Activated T-cell treated with anti-CD3 and anti-CD28 coated beads, Interleukin-2, amount 50 U/mL, for 1 hour (primary cell): ENCODE data around the gene RTN1.

Experiments used
- DNase-seq: peaks from one replicate; pipeline ENCODE4 v3.0.0-alpha.2; 2020

RTN1 gene

DNA sequence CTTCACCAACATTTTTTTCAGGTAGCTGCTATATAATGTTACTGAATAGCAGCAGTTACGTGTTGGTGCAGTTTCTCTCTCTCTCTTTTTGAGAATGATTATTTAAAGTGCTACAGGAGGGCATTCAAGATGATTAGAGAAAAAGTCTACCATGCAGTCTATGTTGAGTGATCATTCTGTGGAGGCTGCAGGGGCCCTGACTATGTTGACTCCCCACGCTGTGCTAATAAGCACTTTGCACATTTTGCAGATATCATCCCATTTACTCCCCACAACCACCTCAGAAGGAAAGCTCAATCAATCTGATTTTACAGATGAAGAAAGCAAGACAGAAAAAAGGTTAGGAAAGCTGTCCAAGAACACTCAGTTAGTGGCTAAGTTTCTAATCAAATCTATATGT lies 87.8 kb downstream of the RTN1 start:
- DNase-seq: no peak

DNA sequence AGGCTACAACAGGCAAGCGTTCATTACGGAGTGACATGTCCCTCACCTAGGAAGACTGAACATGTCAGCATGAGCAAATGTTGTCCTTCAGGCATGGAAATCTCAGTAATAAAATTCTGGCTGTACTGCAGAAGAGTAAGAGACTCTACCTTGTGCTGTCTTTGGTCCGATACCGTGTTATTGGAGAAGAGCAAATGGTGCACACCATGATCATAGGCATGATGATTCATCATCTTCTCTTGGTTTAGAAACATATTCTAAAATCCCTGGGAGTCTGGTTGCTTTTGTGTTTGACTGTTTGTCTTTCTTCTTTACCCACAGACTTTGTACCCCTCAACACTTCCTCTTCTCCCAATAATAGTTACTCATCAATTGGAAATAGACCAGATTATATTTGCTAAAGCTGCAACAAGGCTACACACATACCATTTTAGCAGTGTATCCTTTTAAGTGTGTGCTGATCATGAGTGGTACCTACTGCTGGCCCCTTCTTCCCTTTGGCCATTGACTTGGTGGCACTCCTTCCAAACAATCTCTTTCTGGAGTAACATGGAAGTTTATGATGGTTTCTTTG lies 93.5 kb downstream of the RTN1 start:
- DNase-seq: no peak

DNA sequence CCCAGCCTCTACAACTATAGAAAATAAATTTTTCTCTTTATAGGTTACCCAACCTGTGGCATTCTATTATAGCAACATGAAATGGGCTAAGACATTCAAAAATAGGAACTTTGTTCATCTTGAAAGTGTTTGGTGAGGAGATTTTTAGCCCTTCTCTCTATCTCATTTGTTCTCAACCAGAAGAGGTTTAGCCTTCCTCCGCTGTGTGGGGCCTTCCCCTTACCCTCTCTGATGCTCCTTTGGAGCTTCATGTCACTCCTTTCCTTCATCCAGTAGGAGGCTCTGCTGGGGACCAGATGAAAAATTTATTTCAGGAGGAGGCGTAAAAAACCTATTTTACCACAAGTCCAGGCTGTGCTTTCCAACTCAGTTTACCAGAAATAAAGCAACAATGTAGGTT lies 94.1 kb downstream of the RTN1 start:
- no peak for DNase-seq

DNA sequence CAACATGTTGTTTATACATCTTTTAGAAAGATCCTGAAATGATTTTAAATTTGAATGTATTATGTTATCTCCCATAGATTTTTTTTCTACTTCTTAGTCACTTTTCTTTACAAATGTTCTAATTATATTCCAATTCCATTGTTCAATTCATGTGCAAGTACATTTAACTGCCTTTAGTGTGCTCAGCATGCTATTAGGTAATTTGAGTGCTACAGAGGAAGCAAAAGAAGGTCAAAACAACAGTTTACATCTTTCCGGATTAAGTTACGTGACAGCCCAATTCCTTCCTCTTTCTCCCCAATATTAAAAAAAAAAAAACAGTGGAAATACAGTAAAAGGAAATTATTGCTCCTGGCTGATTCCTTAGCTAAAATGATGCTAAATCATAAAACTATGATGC lies 98.3 kb downstream of the RTN1 start:
- no peak for DNase-seq

DNA sequence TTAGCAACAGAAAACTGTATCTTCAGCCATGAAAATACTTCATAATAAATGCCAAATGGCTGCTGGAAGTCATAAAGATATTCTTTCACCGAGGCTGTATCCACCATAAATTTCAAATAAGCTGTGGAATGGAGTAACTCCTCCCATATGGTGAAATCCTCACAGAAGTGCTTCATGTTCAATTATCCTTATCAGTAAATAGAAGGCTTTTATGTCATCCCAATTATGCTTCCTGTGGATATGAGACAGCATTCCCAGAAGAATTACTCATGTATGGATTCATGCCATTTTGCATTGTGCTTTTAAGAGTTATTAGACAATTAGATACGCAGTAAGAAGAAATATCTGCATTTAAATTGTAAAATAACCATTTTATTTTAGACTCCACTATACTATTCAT lies 99.0 kb downstream of the RTN1 start:
- DNase-seq: no peak

DNA sequence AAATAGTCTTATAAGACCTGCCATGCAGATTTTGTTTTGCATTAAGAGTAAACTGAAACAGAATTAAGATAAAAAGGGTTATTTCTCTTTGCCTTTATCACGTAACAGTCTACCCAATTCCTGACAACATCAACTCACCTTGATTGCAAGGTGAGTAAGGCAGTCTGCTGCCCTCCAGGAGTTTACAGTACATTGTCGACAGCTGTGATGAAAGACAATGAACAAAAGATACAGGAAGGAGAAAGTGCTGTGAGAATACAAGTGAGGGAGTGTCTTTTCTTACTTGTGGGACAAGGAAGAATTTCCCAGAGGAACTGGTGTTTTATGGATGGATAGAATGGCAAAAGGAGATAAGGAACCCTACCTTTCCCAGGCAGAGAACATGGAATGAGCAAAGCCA lies 101.0 kb downstream of the RTN1 start:
- no peak for DNase-seq

DNA sequence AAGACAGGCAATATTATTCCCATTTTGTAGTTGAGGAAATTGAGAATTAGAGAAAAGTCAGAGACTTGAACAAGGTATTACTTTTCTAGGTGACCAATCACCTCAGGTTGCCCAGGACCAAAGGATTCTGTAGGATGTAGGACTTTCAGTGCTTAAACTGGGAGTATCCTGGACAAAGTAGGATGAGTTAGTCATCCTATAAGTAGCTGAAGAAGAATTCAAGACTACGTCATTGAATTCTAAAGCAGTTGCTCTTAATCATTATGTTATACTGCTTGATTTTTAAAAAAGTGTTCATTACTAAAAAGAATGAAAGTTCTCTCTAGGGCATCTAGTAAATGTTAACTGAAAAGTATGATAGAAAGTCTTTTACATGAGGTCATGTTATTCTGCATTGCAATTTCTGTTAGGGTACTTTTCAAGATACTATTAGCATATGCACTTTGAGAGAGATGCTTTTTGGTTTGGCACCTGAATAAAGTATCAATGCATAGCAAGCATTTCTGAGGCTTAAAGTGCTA lies 101.7 kb downstream of the RTN1 start:
- no peak for DNase-seq

DNA sequence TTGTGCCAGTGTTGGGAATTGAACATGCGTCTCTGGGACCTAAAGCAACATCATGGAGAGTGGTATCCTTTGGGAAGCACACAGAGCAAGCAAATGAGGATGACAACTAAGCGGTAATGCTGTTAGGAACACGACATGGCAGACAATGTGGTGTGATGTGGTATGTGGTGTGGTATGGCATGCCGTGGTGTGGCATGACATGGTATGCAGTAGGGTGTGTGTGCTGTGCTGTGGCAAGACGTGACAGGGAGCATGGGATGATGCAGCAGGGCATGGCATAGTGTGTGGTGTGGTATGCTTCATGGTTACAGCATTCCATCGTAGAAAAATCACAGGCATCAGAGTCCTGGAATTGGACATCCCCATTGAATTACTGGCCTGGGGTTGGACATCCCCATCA lies 108.7 kb downstream of the RTN1 start:
- DNase-seq: no peak

DNA sequence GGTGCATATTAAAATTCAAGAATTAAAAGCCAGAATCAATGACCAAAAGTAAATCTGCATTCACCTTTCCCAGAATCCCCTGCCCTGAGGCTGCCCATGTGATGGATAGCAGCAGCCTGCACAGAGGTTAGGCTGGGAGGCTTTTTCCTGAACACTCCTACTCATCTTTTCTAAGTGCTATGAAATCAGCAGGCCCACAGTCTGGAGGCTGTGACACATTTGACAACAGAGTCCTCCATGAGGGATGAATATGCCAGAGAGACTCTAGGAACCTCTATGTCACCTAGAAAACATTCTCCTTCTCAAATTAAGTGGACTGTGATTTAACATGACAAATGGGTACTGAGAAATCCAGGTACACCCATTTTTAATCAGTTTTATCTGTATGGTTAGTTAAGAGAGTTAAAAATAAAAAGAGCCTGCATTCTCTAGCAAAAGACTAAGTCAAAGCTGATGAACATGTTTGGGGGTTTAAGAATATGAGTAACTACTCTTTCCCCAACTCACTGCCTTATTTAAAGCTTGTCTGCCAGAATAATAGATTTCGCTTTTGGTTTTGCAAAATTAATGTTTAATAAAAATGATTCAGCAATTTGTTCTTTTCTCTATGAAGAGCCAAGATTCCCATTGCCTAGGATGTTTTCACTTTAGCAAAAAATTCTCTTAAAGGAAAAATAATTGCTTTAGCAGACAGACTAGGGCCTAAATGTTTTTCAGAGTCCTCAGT lies 115.0 kb downstream of the RTN1 start:
- DNase-seq: no peak

DNA sequence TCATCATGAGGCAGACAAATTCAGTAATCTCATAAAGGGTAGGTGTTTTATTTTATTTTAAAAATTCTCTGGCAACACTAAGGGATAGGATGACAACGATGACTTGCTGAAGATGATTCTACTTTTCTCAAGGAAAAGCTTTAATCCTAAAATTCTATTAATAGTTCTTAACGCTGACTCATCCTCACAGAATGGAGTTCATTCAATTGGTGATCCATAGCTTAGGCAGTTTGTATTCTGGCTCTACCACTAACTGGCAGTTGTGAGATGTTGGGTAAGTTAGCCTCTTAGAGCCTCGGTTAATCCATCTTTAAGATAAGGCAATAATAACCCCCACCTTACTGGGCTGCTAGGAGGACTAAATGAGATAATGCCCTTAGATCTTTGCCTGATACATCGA lies 116.3 kb downstream of the RTN1 start:
- DNase-seq: no peak

DNA sequence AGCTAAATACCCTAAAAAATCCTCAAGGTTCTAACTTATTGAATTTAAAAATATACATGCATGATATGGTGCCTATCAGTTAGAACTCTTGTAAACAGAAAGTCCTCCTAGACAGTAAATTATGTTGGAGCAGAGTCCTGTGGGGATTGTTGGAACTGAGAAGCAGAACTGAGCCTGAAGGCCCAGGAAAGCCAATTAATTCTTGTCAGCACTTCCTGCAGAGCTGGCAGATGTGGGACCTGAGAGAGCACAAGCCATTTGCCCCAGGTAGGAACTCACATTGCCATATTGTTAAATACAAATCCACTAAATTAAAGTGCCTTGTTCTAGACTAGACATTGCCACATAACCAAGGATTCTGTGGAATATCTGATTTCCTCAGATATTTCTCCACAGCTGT lies 117.1 kb downstream of the RTN1 start:
- no peak for DNase-seq

DNA sequence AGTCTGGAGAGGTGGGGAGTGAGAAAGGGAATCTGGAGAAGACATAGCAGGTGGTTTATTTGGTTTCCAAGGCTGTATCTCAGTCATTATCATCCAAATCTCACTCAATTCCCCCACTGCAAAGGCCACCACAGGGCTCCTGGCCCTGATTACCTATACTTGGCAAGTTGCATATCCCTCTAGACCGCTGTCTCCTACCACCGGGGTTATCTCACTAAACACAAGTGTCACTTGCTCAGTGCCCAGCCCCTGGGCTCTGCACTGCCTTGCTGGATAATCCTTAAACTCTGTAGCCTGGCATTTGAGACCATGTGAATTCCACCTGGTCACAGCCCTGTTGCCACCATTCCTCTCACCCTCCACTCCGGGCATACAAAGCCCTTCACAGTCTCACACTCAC lies 119.0 kb downstream of the RTN1 start:
- DNase-seq: no peak

DNA sequence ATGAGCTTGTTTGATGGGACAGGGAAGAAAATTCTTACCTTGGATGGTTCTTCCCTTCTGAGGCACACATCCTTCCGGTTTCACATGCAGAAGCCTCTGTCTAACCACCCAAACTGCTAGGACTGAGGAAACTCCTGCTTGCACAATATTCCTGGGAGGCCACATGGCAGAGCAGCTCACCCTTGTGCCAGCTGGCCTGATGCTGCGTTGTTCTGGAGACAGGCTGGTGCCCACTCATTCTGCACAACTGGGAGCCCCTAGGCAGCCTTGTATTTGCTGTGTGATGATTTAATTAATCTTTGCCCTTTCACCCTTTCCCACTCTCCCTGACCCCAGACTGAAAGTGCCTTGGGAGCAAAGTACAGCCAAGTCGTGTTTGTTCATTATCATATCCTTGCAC lies 130.8 kb downstream of the RTN1 start:
- DNase-seq: no peak

DNA sequence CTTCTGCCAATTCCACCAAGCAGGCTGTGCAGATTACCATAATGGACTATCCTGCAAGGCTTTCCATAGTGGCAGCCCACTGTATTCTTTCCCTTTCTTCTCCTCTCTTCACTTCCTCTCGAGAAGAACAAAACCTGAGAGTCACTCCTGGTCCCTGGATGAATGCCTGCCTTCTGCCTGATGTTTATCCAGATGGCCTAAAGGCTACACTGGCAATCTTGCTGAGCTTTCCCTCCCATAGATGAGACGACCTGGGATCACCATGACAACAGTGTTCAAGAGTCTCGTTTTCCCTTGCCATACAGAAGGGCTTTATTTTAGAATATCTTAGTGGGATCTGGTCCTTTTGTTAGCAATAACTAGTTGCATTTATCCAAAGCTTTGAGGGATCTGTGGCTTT lies 142.3 kb downstream of the RTN1 start:
- DNase-seq: no peak

DNA sequence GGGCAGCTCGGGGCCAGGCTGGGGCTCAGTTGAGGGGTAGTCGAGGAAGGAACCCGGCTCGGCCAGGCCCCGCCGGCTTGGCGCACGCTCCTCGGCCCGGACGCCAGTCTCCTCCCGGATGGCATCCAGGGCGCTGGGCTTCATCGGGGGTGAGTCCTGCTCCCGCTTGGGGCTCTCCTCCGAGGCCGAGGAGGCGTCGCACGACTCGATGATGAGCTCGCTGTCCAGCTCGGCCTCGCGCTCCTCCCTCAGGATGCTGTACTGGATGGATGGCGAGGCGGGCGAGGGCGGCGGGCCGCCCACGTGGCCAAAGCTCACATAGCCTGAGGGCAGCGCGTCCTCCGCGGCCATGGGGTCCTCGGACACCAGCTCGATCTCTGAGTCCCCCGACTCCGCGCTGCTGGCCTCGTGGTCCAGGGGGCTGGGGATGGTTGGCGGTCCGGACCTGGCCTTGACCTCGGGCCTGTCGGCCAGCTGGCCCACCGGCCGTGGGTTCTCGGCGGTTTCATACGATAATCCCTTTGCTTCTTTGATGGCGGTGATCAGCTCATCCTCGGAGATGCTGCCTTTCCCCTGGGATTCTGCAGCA lies 143.4 kb downstream of the RTN1 start:
- no peak for DNase-seq

DNA sequence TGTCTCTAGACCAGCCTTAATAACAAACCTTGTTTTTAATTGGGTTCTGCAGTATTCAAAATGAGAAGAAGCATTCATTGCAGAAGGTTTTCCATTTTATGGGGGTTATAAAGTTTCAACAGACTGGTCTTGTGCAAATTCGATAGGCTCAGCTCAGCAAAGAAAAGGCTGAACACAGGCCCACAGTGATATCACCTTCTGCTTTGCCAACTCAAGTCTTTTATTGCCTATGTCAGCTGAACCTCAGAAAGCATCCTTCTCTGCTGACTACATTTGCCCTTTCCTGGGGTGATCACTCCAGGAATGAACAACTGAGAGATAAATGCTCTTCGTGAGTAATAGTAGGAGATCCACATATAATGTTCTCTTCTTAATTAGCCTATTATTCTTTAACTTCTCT lies 159.5 kb downstream of the RTN1 start:
- DNase-seq: no peak

DNA sequence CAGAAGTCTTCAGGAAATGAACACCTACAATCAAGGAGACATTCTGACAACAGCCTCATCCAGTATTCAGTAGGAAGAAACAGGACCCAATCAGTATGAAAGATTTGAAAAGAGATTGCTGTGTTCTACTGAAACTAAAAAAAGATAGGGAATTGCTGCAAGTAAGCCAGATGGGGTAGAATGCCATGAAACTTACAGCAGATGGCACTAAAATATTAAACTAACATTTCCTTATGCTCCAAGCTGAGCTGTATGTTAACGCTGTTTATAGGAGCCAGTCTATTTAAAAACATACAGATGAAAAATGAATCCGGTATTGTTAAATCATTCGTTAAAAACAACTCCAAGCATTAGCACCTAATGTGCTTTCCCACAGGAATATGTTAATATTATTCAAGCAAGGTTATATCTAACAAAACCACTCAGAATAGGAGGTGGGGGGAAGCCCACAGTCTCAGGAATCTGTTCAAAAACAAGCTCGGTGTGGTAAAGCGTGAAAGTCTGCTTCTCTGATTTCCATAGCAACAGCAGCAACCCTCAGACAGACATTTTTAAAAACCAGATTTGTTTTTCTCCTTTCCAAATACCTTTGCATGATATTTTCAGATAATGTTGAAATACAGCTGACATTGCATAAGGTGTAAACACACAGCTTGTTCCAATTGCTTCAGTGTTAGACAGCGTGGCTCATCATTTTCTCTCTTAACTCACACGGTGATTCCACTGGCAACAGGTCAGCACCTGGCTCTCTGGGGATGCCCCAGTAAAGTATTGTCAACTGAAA lies 162.6 kb downstream of the RTN1 start:
- DNase-seq: no peak

DNA sequence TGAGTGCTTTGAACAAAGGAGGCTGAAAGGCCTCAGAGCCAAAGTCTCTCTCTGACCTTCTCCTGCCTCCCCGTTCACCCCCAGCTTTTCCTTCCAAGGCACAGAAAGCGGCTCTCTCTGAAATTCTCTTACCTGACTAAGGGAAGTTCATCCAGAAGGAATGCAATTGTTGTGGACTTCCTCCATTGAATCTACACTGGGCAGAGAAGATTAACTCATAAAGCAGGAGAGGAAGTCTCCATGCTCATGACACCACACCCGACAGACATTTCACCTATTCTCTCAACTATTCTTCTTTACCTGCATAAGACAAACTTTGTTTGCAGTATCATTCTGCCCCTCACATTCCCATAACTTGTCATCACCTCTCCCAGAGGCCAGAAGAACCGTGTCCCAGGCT lies 164.7 kb downstream of the RTN1 start:
- DNase-seq: no peak

DNA sequence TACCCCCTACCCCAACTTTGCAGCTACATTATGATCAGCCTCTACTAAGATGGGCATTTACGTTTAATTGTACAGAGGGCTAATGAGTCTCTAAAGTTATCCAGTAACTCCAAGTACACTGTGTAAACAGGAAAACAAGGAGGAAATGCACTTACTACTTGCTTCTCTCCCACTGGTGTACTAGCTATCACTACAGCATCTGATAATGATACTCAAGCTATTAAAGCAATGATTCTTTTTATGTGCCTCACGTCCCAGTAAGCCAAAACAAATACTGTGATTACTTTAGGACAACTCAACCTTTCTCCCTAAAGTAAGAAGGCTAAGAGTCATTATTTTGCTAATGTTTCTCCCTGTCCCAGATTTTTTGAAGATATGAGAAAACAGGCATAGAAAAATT lies 165.3 kb downstream of the RTN1 start:
- DNase-seq: no peak

DNA sequence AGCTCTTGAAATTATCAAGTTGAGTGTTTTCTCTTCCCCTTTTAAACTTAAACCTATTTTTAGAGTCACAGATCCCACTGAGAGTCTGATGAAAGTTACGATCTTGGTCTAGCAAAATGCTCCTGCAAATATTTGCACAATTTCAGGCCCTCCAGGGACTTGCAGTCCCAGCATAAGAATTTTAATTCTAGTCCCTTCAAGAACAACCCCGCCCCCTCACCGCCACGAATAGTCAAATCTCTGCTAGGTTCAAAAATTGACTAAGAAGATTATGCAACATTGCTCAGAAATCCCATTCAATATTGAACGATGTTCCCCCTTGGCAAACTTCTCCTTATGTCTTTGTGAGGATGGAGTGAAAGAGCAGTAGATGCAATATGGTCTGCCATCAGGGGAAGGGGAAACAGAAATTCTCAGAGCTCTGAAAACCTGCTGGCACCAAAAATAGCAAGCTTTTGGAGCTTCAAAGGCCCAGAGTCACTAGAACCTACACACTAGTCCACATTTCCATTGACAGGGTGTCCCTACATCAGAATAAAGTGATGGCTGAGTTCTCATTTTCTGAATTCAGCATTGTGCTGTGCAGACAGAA lies 166.4 kb downstream of the RTN1 start:
- no peak for DNase-seq

DNA sequence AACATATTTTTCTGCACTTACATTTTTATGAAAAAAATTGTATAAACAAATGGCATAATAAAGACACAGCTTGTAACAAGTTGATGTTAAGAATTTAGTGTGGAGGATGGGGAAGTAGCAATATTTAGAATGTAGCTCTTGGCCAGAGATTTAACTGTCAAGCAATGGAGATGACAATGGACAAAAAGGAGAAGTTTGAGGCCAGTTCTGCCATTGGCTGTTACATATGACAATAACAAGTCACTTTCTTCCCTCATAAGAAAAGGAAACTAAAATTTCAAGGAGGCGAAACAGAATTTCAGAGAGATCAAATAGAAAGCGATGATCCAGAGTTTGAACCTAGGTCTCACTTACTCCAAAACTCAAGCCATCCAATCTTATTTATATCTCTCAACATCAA lies 171.1 kb downstream of the RTN1 start:
- no peak for DNase-seq

DNA sequence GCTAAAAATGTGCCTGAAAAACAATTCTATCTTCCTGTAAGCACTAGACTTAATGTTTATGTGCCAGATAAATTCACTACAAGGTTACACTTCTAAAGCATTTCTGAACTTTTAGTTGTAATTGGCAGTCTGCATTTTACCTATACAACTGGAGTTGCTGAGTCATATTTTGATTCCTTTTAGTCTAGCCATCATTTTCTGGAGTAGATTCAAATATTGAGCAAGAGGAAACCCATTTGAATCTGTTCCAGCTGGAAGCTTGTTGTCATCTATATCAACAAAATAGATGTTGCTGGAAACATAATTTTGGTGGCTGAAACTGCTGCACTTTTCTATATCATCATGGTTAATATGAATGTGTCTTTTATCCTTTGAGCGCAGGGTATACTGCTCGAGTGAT lies 171.8 kb downstream of the RTN1 start:
- DNase-seq: no peak

DNA sequence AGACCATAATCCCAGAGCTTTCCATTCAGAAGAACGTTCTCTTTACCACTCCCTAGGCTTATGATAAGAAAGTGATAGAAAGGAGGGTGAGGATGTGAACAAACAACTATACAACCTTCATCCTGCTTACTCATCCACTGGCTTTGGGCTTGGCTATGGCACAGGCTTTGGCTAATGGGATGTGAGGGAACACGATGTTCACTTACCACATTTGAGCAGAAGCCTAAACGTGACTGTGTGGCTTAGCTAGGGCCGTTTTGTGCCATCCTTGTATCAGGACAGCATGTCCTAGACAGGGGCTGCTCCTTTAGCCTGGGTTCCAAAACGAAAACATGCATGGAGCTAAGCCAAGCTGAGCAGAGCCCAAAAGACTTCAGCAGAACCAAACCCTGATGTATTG lies 175.4 kb downstream of the RTN1 start:
- no peak for DNase-seq
